ENCODE data around the gene KCNK18. TPM values are rescaled to one million over a fixed set of nuclear protein-coding genes. Genes with fewer than 3 reads are reported as not detected.
"Not testable (repeated sequence)": the region's sequence is repeated elsewhere in the genome, so short reads cannot be mapped to it uniquely, and the experiment has no call there.

The KCNK18 gene
- total RNA-seq, 2 experiments from 2014 or later = not detected

GRCh38 chr10:117178190-117178589 is 19.1 kb upstream of the KCNK18 start:
- ChIA-PET CTCF (no interaction called here), POLR2A (no interaction called here)
- H3K9me3 ChIP-seq (ENCODE audit: control insufficient read depth in 1 of 2, insufficient read depth in 1 of 2, low read length in 2 of 2) = no peaks in the 10 kb centered on the region
- Mint-ChIP-seq H3K27ac (no peak overlapping the region), H3K4me1 (ENCODE audit: low read depth) (peaks cover 16% of the 10 kb centered on the region), H3K9me3 (no peaks in the 10 kb centered on the region), H3K36me3 (ENCODE audit: low read depth) (no peaks in the 10 kb centered on the region), H3K27me3 (peaks cover 35% of the 10 kb centered on the region), H3K4me3 (no peak overlapping the region)
- no peak overlapping the region for H3K27ac ChIP-seq (ENCODE audit: low read depth in 1 of 2, low read length in 2 of 2)
- ATAC-seq (ENCODE audit: poor library complexity) = no peak
- intact Hi-C loops (cut with DNase I, micrococcal nuclease) = no loop called here
- peaks cover 17% of the 10 kb centered on the region for H3K4me1 ChIP-seq (ENCODE audit: insufficient read depth, low read length)
- H3K36me3 ChIP-seq (ENCODE audit: insufficient read depth, low read length) = no peaks in the 10 kb centered on the region
- H3K4me3 ChIP-seq (ENCODE audit: low read length) = no peak overlapping the region
- peaks cover 3 to 8% of the 10 kb centered on the region in 2 experiments for H3K27me3 ChIP-seq (ENCODE audit: control insufficient read depth in 1 of 2, insufficient read depth in 2 of 2, low read length in 2 of 2)
- TF ChIP-seq, protein P1, sequence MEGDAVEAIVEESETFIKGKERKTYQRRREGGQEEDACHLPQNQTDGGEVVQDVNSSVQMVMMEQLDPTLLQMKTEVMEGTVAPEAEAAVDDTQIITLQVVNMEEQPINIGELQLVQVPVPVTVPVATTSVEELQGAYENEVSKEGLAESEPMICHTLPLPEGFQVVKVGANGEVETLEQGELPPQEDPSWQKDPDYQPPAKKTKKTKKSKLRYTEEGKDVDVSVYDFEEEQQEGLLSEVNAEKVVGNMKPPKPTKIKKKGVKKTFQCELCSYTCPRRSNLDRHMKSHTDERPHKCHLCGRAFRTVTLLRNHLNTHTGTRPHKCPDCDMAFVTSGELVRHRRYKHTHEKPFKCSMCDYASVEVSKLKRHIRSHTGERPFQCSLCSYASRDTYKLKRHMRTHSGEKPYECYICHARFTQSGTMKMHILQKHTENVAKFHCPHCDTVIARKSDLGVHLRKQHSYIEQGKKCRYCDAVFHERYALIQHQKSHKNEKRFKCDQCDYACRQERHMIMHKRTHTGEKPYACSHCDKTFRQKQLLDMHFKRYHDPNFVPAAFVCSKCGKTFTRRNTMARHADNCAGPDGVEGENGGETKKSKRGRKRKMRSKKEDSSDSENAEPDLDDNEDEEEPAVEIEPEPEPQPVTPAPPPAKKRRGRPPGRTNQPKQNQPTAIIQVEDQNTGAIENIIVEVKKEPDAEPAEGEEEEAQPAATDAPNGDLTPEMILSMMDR (IDR thresholded peaks at IDR 0.05) = no peak
- no peak for DNase-seq

GRCh38 chr10:117184296-117184695 is 13.0 kb upstream of the KCNK18 start:
- H3K27me3 ChIP-seq (ENCODE audit: control insufficient read depth in 1 of 2, insufficient read depth in 2 of 2, low read length in 2 of 2) = peaks cover 0 to 8% of the 10 kb centered on the region in 2 experiments
- no peak overlapping the region for H3K27ac ChIP-seq (ENCODE audit: low read depth in 1 of 2, low read length in 2 of 2)
- DNase-seq (no peak), ATAC-seq (ENCODE audit: poor library complexity) (no peak)
- Mint-ChIP-seq H3K4me3 (no peak overlapping the region), H3K36me3 (ENCODE audit: low read depth) (no peaks in the 10 kb centered on the region), H3K27ac (no peak overlapping the region), H3K27me3 (peaks cover 16% of the 10 kb centered on the region), H3K9me3 (peaks cover 2% of the 10 kb centered on the region), H3K4me1 (ENCODE audit: low read depth) (no peaks in the 10 kb centered on the region)
- ChIA-PET CTCF (no interaction called here), POLR2A (no interaction called here)
- H3K9me3 ChIP-seq (ENCODE audit: control insufficient read depth in 1 of 2, insufficient read depth in 1 of 2, low read length in 2 of 2) = peaks cover 0 to 2% of the 10 kb centered on the region in 2 experiments
- intact Hi-C loops (cut with DNase I, micrococcal nuclease) = no loop called here
- TF ChIP-seq, protein P1 (IDR thresholded peaks at IDR 0.05) = no peak
- H3K4me3 ChIP-seq (ENCODE audit: low read length) = no peak overlapping the region
- no peaks in the 10 kb centered on the region for H3K4me1 ChIP-seq (ENCODE audit: insufficient read depth, low read length)
- H3K36me3 ChIP-seq (ENCODE audit: insufficient read depth, low read length) = no peaks in the 10 kb centered on the region

DNA sequence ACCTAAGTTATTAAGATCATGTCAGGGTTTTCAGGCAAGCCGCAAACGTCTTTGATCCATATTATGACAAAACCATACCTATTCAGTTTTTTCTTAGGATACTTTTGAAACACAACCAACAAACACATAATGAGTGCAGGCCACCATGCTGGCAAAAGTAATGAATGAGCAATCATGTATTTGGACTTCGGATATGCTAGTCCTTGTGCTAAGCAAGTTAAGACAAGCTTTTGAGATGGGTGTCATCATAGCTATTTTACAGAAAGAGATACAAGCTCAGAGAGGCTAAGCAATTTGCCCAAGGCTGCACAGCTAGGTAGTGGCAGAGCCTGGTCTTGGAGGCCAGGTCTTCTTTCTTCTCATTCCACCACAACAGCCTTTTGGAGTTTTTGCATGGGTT is 12.5 kb upstream of the KCNK18 start:
- no peak overlapping the region for H3K4me3 Mint-ChIP-seq
- peaks cover 2% of the 10 kb centered on the region for H3K9me3 Mint-ChIP-seq
- H3K27me3 Mint-ChIP-seq = peaks cover 16% of the 10 kb centered on the region
- TF ChIP-seq, protein P1 (IDR thresholded peaks at IDR 0.05) = no peak
- no peak for DNase-seq
- no peaks in the 10 kb centered on the region for H3K4me1 Mint-ChIP-seq (ENCODE audit: low read depth)
- POLR2A ChIA-PET = no interaction called here
- Histone ChIP-seq H3K27ac (ENCODE audit: low read depth in 1 of 2, low read length in 2 of 2) (no peak overlapping the region), H3K4me3 (ENCODE audit: low read length) (no peak overlapping the region), H3K36me3 (ENCODE audit: insufficient read depth, low read length) (no peaks in the 10 kb centered on the region), H3K9me3 (ENCODE audit: control insufficient read depth in 1 of 2, insufficient read depth in 1 of 2, low read length in 2 of 2) (peaks cover 0 to 5% of the 10 kb centered on the region in 2 experiments), H3K27me3 (ENCODE audit: control insufficient read depth in 1 of 2, insufficient read depth in 2 of 2, low read length in 2 of 2) (peaks cover 0 to 7% of the 10 kb centered on the region in 2 experiments), H3K4me1 (ENCODE audit: insufficient read depth, low read length) (no peaks in the 10 kb centered on the region)
- no peak overlapping the region for H3K27ac Mint-ChIP-seq
- intact Hi-C loops (cut with DNase I, micrococcal nuclease) = no loop called here
- H3K36me3 Mint-ChIP-seq (ENCODE audit: low read depth) = no peaks in the 10 kb centered on the region
- CTCF ChIA-PET = no interaction called here
- ATAC-seq (ENCODE audit: poor library complexity) = no peak

DNA sequence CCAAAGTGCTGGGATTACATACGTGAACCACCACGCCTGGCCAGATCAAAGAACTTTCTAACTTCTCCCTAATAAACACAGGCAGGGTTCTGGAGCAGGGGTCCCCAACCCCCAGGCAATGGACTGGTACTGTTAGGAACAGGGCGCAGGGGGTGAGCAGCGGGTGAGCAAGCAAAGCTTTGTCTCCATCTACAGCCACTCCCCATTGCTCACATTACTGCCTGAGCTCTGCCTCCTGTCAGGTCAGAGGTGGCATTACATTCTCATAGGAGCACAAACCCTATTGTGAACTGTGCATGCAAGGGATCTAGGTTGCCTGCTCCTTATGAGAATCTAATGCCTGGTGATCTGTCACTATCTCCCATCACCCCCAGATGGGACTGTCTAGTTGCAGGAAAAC is 11.5 kb upstream of the KCNK18 start:
- POLR2A ChIA-PET = not testable (repeated sequence)

More for the DNA sequence above, 11.5 kb upstream of the KCNK18 start:
- ATAC-seq (ENCODE audit: poor library complexity); H3K9me3 ChIP-seq (ENCODE audit: control insufficient read depth in 1 of 2, insufficient read depth in 1 of 2, low read length in 2 of 2); H3K27me3 Mint-ChIP-seq; H3K27me3 ChIP-seq (ENCODE audit: control insufficient read depth in 1 of 2, insufficient read depth in 2 of 2, low read length in 2 of 2); H3K4me1 ChIP-seq (ENCODE audit: insufficient read depth, low read length); H3K4me3 Mint-ChIP-seq; H3K4me3 ChIP-seq (ENCODE audit: low read length); H3K36me3 Mint-ChIP-seq (ENCODE audit: low read depth); H3K36me3 ChIP-seq (ENCODE audit: insufficient read depth, low read length); H3K4me1 Mint-ChIP-seq (ENCODE audit: low read depth); DNase-seq; CTCF ChIA-PET; H3K9me3 Mint-ChIP-seq; H3K27ac ChIP-seq (ENCODE audit: low read depth in 1 of 2, low read length in 2 of 2); intact Hi-C loops (cut with DNase I, micrococcal nuclease); H3K27ac Mint-ChIP-seq: not testable (repeated sequence)
